Activated CD4-positive, alpha-beta T cell treated with anti-CD3 and anti-CD28 coated beads, Interleukin-2, Interleukin-6, amounts not matched to agents 100 ng/mL and 50 ng/mL, durations not matched to agents 16 hours and 8 hours (primary cell): ENCODE measurements around the gene CCDC167.
"Not testable (repeated sequence)": the region's sequence is repeated elsewhere in the genome, so short reads cannot be mapped to it uniquely, and the experiment has no call there.

ENCODE experiments used
- DNase-seq: peaks from one replicate; pipeline ENCODE4 v3.0.0-alpha.2; 2020

CCDC167 gene

GRCh38 chr6:37459981-37460800 lies 39.5 kb downstream of the CCDC167 start:
- DNase-seq, result no peak

GRCh38 chr6:37456816-37457560 lies 42.7 kb downstream of the CCDC167 start:
- no peak for DNase-seq

- no peak for DNase-seq
These were observed 43.6 kb downstream of the CCDC167 start for GRCh38 chr6:37456126-37456525.

GRCh38 chr6:37454420-37455140 lies 45.1 kb downstream of the CCDC167 start:
- DNase-seq, result no peak

GRCh38 chr6:37452522-37452921 lies 47.2 kb downstream of the CCDC167 start:
- DNase-seq, result no peak

- no peak for DNase-seq
These were observed 48.1 kb downstream of the CCDC167 start for GRCh38 chr6:37451441-37452193.

GRCh38 chr6:37449984-37450383 lies 49.7 kb downstream of the CCDC167 start:
- DNase-seq, result no peak

GRCh38 chr6:37443216-37443542 lies 56.5 kb downstream of the CCDC167 start:
- not testable (repeated sequence) for DNase-seq

GRCh38 chr6:37442416-37443215 lies 57.1 kb downstream of the CCDC167 start:
- DNase-seq, result no peak

- no peak for DNase-seq
These were observed 58.0 kb downstream of the CCDC167 start for GRCh38 chr6:37441651-37442050.

GRCh38 chr6:37438930-37439329 lies 60.8 kb downstream of the CCDC167 start:
- no peak for DNase-seq

- DNase-seq, result no peak
These were observed 63.9 kb downstream of the CCDC167 start for GRCh38 chr6:37435816-37436215.

- no peak for DNase-seq
These were observed 64.3 kb downstream of the CCDC167 start for GRCh38 chr6:37435373-37435772.

- DNase-seq, result peak; percentile 31
These were observed 65.9 kb downstream of the CCDC167 start for GRCh38 chr6:37433657-37434271.
